HG03039 (cell line): ENCODE results near the gene CACNA1B.
"Not testable (repeated sequence)": the region's sequence is repeated elsewhere in the genome, so short reads cannot be mapped to it uniquely, and the experiment has no call there.

ENCODE experiments used
- ATAC-seq: cut with Tn5 transposase; IDR thresholded peaks from one replicate; pipeline ENCODE4 v1.9.1; 2021; ENCODE audit warnings: mild to moderate bottlenecking, moderate library complexity; ENCODE audit not compliant: unreplicated experiment

Gene CACNA1B

DNA sequence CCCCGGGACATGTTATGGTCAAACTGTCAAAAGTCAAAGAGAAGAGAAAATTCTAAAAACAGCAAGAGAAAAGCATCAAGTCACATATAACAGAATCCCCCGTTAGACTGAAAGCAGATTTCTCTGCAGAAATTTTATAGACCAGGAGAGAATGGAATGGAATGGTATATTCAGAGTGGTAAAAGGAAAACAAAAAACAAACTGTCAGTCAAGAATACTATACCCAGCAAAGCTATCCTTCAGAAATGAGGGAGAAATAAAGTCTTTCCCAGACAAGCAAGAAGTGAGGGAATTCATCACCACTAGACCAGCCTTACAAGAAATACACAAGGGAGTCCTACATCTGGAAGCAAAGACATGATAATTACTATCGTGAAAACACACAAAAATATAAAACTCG is 208.0 kb downstream of the CACNA1B start:
- ATAC-seq, result no peak

DNA sequence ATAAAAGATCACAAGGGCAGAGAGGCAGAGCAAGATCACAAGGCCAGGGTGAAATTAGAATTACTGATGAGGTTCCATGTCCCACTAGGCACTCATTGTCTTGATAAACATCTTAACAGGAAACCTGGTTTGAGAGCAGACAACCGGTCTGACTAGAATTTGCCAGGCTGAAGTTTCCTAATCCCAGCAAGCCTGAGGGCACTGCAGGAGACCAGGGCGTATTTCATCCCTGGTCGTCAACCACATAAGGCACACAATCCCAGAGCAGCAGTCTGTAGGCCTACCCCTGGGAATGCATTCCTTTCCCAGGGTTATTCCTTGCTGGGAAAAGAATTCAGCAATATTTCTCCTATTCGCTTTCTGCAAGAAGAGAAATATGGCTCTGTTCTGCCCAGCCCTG is 214.5 kb downstream of the CACNA1B start:
- ATAC-seq, result not testable (repeated sequence)

DNA sequence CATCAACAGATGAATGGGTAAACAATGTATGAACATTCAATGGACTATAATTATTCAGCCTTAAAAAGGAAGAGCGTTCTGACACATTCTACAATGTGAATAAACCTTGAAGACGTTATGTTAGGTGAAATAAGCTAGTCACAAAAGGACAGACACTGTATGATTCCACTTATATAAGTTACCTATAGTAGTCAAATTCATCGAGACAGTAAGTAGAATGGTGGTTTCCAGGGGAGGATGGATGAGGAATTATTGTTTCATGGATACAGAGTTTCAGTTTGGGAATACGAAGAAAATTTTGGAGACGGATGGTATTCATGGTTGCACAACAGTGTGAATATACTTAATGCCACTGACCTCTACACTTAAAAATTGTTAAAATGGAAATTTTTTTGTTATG is 216.4 kb downstream of the CACNA1B start:
- no peak for ATAC-seq

DNA sequence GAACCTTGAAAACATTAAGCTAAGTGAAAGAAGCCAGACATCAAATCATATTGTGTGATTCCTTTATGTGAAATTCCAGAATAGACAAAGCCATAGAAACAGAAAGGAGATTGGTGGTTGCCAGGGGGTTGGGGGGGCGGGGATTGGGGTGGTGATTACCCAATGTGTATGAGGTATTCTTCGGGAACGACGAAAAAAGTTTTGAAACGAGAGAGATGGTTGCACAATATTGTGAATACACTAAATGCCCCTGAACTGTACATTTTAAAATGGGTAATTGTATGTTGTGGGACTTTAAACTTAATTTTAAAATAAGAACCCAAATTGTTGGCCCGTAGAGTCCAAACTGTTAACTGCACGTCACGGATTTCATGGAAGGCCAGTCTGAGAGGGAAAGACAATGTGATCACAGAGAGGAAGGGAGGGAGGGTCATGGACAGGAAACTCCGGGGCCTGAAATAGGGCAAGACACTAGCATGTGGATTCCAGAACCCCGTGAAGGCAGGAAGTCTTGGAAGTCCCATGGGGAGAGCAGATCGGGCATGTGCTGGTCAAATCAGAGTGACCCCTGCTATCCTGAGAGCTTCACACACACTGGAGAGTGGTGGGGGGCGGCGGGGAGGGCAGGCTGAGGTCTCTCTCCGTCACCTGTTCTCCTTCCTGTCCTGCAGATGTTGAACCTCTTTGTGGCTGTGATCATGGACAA is 218.4 kb downstream of the CACNA1B start:
- ATAC-seq, result no peak

DNA sequence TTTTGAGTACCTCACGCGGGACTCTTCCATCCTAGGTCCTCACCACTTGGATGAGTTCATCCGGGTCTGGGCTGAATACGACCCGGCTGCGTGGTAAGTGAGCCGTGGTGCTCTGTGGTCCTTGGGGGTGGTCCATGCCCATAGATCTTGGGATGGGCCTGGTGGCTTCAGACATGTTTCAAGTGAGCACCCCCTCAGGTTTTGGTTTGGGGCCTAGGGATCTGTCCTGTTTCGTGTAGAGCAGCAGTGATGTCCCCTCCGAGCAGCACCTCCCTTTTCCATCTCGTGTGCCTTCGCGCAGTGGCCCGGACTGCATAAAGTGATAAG is 218.9 kb downstream of the CACNA1B start:
- ATAC-seq, result no peak

DNA sequence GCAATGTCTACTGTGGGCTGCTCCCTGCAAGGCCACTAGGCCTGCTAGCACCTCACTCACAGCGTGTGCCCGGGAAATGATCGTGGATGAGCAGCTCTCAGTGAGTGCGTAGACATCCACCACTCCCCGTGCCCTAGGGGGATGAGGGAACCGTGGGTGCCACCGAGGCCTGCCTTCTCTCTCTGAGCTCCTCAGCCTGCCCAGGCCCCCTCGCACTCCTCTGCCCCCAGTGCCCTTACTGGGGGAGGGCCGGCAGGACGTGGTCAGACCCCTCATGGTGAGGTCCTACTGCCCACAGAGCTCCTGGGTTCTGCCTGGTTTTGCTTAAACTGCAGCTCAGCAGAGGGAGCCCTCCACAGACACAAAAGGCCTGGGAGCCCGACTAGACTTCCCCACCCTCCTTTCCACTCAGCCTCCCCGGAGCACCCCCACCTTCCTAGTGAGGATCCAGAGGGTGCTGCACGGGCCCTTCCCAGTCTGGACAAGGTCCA is 220.0 kb downstream of the CACNA1B start:
- ATAC-seq, result no peak

DNA sequence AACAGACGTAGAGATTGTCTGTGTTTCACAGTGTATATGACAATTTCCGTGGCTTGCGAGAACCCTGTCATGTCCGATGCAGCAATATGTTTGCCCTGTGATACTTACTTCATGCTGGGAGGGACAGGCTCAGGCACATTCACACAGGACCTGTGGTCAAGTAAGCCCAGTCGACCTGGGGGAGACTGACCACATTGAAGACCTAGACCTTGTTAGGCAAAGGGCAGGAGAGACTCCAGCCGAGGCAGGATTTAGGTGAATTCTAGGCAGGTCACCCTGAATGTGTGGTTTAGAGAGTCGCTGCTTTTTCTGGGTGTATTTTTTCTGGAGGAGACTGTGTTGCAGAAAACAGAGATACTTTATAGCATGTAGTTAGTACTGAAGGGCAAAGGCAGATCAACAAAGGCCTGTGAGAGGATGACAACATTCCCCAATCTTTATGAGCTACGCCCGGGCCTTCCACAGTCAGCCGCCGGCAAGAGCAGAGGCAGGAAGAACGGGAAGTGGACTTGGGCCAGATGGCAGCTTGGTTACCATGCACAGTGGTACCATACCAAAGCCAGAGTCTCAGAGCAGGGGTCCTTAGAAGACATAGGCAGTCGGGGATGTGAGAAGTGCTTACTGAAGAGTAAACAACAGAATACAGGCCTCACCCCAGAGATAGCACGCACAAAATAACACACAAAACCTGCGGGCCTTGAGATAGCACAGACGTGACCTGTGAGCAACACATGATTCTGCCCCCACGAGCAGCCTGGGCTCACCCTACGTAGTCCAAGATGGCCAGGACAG is 220.7 kb downstream of the CACNA1B start:
- ATAC-seq, result no peak

DNA sequence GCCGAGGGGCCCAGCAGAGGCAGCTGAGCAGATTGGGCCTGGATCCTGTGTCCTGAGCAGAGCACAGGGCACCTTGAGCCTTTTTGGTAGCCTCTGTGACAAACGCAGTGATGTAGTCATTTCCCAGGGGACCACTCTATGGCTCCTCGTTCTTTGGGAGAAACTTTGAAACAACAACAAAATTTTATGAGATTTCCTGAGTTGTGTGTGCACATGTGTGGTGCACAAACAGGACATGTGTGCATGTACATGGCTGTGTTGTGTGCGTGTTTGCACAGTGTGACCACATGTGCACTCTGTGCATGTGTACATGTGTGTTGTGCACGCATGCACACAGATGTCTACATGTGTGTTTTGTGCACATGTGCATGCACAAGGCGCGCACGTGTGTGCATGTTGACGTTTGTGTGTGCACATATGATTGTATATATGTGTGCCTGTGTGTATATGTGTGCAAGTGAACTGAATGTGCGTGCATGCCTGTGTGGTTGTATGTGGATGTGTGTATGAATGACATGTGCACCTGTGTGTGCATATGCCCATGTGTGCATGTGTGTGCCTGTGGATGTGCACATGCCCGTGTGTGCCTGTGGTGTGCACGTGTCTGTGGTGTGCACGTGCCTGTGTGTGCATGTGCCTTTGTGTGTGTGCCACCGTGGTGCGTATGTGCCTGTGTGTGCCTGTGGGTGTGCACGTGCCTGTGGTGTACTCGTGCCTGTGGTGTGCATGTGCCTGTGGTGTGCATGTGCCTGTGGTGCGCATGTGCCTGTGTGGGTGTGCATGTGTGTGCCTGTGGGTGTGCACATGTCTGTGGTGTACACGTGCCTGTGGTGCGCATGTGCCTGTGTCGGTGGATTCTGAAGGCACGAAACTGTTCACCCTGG is 221.6 kb downstream of the CACNA1B start:
- ATAC-seq, result no peak

DNA sequence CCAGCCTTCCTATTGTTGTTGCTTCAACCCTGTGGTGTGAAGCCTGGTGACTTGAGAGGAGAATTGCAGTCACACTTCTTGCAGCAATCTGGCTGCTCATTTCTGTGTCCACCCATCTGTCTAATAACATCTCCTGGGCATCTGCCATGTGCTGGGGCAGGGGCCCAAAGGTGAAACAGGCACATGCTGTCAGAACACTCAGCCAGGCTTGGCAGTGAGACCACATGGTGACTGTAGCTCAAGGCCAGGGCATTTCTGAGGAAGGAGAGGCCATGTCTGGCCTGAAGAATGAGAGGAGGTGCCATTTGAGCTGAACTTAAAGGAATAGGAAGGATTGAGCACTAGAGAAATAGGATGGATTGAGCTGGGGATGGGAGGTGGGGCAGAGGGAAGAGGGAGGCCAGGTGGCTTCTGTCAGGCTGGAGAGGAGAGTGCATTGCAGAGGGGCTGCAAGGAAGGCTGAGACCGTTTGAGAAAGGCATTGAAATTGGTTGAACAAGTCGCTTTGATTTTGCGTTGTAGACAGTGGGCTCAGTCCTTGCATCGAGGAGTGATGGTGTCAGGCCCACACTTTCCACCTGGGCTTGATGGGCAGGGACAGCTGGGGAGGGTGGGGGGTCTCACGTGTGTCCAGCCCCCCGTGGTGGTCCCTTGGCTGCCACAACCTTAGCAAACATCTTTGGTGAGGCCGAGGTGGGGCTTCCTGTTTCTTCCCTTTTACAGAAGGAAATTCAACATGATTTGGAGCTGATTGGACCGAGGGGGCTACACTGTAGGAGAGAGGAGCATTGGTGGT is 222.4 kb downstream of the CACNA1B start:
- ATAC-seq, result no peak

DNA sequence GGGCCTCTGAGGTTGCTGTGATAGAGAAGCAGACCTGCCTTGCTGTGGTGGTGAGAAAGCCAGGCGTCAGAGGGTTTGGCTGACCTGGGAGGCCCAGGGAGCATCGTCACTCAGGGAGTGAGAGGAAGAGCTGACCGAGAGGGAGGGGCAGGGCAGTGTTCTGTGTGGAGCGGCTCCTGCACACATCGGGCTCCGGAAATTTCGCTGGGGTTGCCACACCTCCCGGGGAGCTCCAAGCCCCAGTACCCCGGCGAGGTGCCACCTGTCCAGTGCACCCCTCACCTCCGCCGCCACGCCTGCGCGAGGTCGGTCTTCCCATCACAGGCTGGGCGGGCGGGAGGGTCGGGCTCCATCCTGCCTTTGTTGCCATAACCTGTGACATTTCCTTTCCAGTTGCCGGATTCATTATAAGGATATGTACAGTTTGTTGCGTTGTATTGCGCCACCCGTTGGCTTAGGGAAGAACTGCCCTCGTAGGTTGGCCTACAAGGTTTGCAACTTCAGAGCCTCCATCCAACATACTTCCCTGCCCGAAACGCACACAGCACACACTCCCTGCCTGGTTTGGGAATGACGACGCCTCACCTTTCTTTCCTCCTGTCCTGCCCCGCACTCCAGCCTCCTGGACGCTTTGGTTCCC is 223.2 kb downstream of the CACNA1B start:
- ATAC-seq, result no peak

DNA sequence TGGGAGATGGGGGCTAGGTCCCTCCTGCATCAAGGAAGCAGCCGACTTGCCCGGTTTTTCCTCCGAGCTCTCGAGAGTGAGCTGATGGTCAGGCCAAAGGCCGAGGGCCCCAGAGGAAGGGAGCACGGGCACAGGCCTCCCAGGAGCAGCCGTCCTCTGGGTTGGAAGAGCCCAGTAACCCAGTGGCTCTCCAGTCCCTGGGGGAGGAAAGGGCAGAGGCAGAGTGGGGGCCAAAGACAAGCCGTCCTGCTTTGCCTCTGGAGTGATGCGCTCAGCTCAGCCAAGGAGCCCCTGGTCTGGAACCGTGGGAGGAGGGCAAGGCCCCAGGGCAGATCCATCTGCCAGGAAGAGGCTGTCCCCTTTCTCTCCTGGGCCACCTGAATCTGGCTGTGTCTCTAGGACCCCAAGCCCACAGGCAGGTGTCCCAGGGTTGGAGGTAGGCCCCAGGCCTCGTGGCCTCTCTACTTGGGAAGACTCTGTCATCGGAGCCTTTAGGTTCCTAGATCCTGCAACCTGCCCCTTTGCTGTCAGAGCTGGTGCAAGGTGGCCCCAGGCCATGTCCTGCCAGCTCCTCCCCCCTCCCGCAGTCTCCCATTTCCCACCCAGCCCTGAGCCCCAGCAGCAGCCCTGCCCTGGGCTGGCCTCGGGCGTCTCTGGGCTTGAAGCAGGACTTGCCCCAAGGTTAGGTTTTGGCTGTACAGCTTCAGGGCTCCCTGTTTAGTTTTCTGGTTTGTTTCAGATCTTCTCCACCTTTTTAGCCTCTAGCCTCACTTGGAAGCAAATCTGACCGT is 224.1 kb downstream of the CACNA1B start:
- ATAC-seq, result no peak

DNA sequence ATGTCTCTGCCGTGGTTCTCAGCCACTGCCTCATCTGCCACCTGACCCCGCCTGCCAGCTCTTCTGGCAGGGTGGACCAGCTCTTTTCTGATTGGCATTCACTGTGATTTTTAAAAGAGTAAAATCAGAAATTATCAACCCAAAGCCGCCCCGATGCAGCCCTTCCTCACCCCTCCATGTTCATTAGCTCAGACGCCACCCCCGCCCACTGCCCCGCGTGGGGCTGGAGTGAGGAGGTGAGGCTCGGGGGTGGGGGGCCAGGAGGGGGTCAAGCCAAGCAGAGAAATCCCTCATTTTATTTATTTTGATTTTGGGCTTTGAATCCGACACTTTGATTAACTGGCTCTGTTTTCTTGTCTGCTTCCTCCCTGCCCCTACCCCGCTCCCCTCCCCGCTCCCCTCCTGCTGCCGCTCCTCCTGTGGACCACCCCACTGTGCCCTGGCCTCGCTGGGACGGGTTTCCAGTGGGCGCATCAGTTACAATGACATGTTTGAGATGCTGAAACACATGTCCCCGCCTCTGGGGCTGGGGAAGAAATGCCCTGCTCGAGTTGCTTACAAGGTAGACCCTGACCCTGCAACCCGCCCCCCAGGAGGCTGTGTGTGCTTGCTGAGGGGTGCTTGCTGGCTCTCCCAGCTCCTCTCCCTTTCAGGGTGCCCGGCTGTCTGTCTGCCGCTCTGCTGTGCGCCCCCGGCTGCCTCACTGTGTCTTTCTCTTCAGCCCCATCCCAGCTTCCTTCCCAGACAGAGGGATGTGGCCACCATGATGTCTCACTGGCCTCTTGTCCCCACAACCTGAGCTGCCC is 224.9 kb downstream of the CACNA1B start:
- no peak for ATAC-seq

DNA sequence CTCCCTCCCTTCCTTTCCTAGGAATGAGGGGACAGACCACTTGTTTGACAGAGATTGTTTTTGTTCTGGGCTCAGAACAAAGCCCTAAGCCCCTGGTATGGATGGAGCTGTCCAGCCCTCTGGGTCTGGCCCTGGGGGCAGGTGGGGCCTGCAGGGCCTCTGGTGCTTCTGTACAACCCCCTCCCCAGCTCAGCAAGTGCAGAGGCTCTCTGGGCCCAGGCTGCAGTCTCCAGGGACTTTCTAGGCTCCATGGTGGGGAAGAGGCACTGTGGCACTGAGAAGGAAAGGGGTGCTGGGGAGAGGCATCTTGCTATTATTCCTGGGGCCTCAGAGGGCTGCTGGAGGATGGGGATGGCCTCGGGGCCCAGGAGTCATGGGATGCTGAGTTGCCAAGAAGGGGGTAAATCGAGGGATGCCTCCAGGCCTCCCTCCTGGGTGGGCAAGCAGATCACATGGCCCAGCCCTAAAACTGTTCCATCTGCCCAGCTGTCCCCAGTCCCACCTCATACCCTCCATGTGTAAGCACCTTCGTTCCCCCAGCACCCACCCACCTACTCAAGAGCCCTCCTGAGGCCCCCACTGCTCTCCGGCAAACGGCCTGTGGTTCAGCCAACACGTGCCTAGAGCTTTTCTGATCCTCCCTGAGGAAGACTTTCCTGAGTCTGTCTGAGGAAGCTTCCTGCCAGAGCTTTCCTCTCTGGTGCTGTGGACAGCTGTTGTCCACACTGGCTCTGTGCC is 225.7 kb downstream of the CACNA1B start:
- no peak for ATAC-seq

DNA sequence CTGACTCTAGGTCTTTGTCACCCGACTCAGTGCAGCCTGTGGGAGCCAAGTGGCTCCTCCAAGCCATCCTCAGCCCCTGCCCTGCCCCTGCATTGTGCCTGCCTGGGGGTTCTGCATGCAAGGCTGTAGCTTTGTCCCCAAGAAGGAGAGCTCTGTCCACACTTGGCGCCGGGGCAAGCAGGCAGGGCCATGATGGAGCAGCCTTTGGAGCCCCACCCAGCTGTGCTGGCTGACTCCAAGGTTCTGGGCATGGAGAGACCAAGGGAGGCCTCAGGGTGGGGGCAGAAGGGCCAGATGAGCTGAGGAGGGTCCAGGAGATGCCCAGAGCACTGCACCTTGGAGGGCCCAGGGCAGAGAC is 226.2 kb downstream of the CACNA1B start:
- ATAC-seq, result no peak

DNA sequence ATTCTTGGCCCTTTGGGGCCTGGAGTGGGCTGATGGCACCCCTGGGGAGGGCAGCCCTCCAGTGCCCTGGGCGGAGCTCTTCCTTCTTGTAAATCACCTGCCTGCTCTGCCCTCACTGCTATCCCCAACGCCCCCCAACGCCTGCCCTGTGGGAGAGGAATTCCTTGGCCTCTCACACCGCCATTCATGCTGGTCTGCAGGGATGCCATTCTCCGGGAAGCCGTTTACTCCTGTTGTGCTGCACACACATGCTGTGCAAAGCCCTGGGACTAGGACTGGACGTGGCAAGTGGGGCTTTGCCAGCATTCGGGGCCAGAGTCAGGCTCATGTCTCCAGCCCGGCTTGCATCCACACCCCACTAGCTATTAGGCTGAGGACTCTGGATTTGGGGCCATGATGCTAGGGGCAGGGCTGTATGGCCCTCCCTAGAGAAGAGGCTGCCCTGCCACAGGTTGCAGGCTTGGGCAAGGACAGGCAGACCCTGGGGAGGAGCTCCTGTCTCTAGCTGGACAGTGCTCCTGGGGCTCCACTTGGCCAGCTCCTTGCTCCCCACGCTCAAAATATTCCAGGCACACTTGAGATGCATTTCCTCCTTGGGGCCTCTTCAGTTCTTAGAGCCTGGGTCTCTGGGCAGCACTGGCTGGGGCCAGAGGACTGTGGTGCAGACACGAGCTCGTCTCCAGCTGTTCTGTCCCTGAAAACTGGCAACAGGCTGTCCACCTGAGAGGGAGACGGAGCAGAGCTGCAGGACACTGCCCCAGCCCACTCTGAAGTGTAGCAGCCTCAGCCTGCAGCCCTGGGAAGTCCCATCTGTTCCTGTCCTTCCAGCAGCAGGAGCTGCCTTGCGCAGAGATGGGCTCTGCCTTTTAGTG is 226.9 kb downstream of the CACNA1B start:
- no peak for ATAC-seq

DNA sequence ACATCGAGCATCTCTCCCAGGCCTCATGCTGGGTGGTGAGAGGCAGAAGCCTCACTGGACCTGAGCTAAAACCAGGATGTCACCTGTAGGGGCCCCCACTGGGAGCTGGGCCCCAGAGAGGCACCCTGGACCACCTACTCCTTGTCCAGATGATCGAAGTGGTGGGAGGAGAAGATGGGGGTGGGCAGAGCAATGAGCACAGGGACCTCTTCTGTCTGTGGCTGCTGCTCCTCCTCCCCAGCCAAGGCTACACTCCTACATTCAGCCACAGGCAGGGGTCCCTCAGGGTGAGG is 227.5 kb downstream of the CACNA1B start:
- ATAC-seq, result no peak
